HL-60 (cell line): ENCODE measurements around the gene SHFL.

Source experiments
- POLR2AphosphoS5 ChIP-seq: IDR thresholded peaks from 2 replicates; pipeline ENCODE4 v1.6.1; 2012; ENCODE audit warnings: low read depth
- SPI1 ChIP-seq: IDR thresholded peaks from 2 replicates; pipeline ENCODE4 v1.6.1; 2012; ENCODE audit warnings: low read depth, mild to moderate bottlenecking, borderline replicate concordance
- TF ChIP-seq, protein P1 (sequence below): IDR thresholded peaks from one replicate; pipeline ENCODE4 v1.5.1; 2011; ENCODE audit warnings: low read length, control low read depth, inconsistent platforms; ENCODE audit not compliant: insufficient read depth

DNA sequence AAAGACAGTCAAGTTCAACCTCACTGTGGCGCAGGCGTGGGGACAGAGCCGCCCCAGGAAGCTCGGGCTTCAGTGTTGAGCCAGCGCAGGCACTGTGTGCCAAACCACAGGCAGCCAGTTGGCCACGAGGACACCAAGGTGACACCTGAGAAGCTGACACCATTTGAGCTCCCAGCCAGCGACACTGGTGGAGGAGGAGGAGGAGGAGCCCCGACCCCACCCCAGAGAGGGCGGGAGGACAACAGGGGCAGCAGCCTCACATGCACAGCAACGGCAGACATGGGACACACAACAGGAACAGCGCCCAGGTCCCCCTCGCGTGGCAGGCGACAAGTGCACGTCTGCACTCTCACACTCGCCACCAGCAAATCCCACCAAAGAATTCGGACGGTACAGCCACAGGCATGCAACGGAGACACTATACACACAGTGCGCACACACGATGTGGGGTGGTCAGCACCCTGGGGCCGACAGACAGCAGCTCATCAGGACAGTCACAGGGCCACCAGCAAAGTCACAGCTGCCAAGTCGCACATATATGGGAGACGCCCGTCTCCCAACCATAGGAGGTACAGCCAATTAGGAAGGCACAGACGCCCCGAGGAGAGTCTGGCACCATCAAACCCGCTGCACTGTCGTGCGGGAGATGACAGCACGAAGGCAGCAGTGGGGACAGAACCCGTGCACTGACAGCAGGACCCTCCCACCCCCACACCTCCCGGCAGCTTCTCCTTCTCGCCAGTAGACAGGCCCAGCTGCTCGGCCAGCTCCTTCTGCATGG lies 30.2 kb downstream of the SHFL start:
- TF ChIP-seq, protein P1, sequence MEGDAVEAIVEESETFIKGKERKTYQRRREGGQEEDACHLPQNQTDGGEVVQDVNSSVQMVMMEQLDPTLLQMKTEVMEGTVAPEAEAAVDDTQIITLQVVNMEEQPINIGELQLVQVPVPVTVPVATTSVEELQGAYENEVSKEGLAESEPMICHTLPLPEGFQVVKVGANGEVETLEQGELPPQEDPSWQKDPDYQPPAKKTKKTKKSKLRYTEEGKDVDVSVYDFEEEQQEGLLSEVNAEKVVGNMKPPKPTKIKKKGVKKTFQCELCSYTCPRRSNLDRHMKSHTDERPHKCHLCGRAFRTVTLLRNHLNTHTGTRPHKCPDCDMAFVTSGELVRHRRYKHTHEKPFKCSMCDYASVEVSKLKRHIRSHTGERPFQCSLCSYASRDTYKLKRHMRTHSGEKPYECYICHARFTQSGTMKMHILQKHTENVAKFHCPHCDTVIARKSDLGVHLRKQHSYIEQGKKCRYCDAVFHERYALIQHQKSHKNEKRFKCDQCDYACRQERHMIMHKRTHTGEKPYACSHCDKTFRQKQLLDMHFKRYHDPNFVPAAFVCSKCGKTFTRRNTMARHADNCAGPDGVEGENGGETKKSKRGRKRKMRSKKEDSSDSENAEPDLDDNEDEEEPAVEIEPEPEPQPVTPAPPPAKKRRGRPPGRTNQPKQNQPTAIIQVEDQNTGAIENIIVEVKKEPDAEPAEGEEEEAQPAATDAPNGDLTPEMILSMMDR, result no peak
- TF ChIP-seq SPI1, result no peak
- TF ChIP-seq POLR2AphosphoS5, result no peak; the same call in 1 of the 2 replicates
